Tibial artery (tissue), 4 donors: ENCODE results near the gene SRSF9.

ENCODE experiments used
- DNase-seq, 2 donors: peaks; one replicate each; pipeline ENCODE4 v3.0.0-alpha.2; 2019
- H3K27ac ChIP-seq, 2 donors: fragments of 200-600 bp; sonication (generic) in 1 of 2; 1 replicate in 1 of 2; 2 replicates in 1 of 2; pipeline ENCODE4 v1.5.1; 2018 to 2019; ENCODE audit warnings: mild to moderate bottlenecking in 1 of 2
- H3K27me3 ChIP-seq, 2 donors: fragments of 200-600 bp; sonication (generic) in 1 of 2; one replicate each; pipeline versions ENCODE4 v1.5.1 to v1.6.0; 2016 to 2019
- H3K36me3 ChIP-seq, 3 donors: fragments of 200-600 bp; sonication (generic) in 2 of 3; one replicate each; pipeline ENCODE4 v1.5.1; 2016 to 2019; ENCODE audit warnings: mild to moderate bottlenecking in 2 of 3
- H3K4me1 ChIP-seq, 4 donors: fragments of 200-600 bp; sonication (generic) in 2 of 4; 1 replicate in 3 of 4; 2 replicates in 1 of 4; pipeline ENCODE4 v1.5.1; 2016 to 2019
- H3K4me3 ChIP-seq, 2 donors: fragments of 200-600 bp; sonication (generic) in 1 of 2; 1 replicate in 1 of 2; 2 replicates in 1 of 2; pipeline ENCODE4 v1.5.1; 2018 to 2019; ENCODE audit warnings: mild to moderate bottlenecking in 2 of 2
- H3K9me3 ChIP-seq, 3 donors: fragments of 200-600 bp; sonication (generic) in 1 of 3; one replicate each; pipeline ENCODE4 v1.5.1; 2016 to 2019
- intact Hi-C: fragments of 100-400 bp; cut with DNase I; formaldehyde crosslinking; loops from one replicate; pipeline ENCODE4 v1.15.0; 2023; ENCODE audit warnings: low total_unique reads
- TF ChIP-seq, protein P1 (sequence below), 2 experiments: fragments of 200-600 bp in 1 of 2; fragments of 450-650 bp in 1 of 2; IDR thresholded peaks; one replicate each; pipeline ENCODE4 v1.5.1; 2017 to 2019; ENCODE audit warnings: antibody characterized with exemption in 2 of 2, mild to moderate bottlenecking in 1 of 2, moderate library complexity in 1 of 2

SRSF9 gene

DNA sequence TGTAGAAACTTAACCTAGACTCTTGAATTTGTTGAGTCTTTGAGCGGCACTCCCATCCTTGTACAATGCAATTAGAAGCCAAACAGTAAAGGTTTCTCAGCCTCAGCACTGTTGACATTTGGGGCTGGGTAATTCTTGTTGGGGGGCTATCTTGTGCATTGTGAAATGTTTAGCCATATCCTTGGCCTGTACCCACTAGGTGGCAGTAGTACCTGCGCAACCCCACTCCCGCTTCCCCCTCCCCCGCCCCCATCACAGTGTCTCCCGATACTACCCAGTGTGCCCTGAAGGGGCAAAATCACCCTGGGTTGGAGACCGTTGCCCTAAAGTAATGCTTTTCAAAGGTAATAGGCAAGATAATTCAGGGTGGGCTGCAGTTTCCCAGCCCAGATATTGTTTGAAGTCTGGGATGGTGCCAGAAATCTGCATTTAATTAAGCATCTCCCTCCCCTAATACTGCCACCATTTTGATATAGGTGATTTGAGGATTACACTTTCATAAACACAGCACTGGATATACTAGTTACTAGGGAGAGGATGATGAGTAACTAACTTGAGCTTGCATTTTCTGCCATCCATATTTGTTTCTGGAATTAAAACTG is 29.8 kb downstream of the SRSF9 start:
- DNase-seq = no peak
- no peaks in the 10 kb centered on the region for H3K27me3 ChIP-seq
- no peaks in the 10 kb centered on the region for H3K9me3 ChIP-seq
- intact Hi-C loops = no loop called here
- H3K27ac ChIP-seq = no peak overlapping the region
- peaks cover 20 to 47% (median 26%) of the 10 kb centered on the region in 3 donors for H3K36me3 ChIP-seq
- TF ChIP-seq, protein P1, sequence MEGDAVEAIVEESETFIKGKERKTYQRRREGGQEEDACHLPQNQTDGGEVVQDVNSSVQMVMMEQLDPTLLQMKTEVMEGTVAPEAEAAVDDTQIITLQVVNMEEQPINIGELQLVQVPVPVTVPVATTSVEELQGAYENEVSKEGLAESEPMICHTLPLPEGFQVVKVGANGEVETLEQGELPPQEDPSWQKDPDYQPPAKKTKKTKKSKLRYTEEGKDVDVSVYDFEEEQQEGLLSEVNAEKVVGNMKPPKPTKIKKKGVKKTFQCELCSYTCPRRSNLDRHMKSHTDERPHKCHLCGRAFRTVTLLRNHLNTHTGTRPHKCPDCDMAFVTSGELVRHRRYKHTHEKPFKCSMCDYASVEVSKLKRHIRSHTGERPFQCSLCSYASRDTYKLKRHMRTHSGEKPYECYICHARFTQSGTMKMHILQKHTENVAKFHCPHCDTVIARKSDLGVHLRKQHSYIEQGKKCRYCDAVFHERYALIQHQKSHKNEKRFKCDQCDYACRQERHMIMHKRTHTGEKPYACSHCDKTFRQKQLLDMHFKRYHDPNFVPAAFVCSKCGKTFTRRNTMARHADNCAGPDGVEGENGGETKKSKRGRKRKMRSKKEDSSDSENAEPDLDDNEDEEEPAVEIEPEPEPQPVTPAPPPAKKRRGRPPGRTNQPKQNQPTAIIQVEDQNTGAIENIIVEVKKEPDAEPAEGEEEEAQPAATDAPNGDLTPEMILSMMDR (IDR thresholded peaks at IDR 0.05) = peak; percentile 21 to 52
- H3K4me1 ChIP-seq = peaks cover 0 to 19% (median 14%) of the 10 kb centered on the region in 4 donors
- no peak overlapping the region for H3K4me3 ChIP-seq

DNA sequence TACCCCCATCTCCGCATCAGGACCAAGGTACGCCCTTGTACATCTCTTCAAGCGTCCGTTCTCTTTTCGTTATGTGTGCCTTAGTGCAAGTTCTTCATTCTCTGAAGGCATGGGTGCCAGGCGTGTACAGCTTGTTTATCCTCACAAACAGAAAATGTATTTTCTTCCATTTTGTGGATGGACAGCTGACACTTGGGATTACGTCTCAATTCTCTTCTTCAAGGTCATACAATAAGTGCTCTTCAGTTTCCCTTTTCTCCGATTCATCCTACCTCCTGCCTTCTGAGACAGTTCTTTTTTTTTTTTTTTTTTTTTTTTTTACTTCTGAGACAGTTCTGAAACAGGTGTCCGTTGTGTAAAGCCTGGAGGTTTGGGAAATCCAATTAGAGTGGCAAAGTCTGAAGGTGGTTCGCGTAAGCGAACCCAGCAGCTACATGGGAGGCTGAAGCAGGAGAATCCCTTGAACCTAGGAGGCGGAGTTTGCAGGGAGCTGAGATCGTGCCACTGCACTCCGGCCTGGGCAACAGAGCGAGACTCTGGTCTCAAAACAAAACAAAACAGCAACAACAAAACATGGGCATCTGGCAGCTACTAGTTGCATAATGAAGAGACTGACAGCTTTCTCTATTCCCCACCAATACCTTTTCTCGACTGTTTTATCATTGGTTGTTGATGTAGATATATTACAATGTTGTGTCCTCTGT is 30.9 kb downstream of the SRSF9 start:
- peaks cover 9 to 37% (median 26%) of the 10 kb centered on the region in 3 donors for H3K36me3 ChIP-seq
- peak overlapping the region; percentile 62 to 91 for H3K4me3 ChIP-seq
- TF ChIP-seq, protein P1 (IDR thresholded peaks at IDR 0.05) = no peak
- no peaks in the 10 kb centered on the region for H3K9me3 ChIP-seq
- H3K4me1 ChIP-seq = peaks cover 0 to 19% (median 14%) of the 10 kb centered on the region in 4 donors
- peak overlapping the region; percentile 81 to 88 for H3K27ac ChIP-seq
- DNase-seq = no peak
- peaks cover 0 to 7% of the 10 kb centered on the region in 2 donors for H3K27me3 ChIP-seq
- intact Hi-C loops = no loop called here

DNA sequence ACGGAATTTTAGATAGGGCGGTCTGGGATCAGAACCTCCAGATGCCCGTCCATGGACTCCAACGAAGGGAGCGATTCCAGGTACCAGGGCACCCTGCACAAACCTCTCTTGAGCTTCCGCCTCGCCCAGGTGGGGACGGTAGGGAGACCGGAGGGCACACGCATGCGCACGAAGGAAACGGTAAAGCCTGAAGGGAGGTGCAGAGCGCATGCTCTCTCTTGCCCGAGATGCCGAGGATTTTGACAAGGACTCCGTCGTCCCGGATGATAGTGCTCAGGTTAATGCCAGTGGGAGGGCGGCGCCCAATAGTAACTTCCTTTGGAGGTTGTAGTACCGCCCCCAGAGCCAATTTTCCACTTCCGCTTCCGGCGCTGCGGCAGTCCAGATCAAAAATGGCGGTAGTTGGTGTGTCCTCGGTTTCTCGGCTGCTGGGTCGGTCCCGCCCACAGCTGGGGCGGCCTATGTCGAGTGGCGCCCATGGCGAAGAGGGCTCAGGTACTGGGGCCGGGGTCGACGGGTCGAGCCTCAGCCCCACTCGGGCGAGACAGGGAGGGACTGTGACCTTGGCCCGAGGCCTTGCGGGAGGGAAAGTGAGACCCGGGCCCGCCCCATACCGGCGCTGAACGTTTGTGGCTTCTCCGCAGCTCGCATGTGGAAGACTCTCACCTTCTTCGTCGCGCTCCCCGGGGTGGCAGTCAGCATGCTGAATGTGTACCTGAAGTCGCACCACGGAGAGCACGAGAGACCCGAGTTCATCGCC is 31.6 kb downstream of the SRSF9 start, which contains the start of gene COX6A1:
Gene COX6A1, plus strand, starts transcription at position 379 of the 760 bp plus-strand sequence. Its CDS starts 14 bp downstream, at position 393.
- peak; percentile 93 to 94 for DNase-seq
- H3K36me3 ChIP-seq = peaks cover 2 to 30% (median 19%) of the 10 kb centered on the region in 3 donors
- H3K27me3 ChIP-seq = peaks cover 0 to 12% of the 10 kb centered on the region in 2 donors
- TF ChIP-seq, protein P1 (IDR thresholded peaks at IDR 0.05) = no peak
- peak within 1 kb of the TSS; percentile 62 to 91 for H3K4me3 ChIP-seq
- peaks cover 0 to 19% (median 14%) of the 10 kb centered on the region in 4 donors for H3K4me1 ChIP-seq
- no peaks in the 10 kb centered on the region for H3K9me3 ChIP-seq
- peak within 1 kb of the TSS; percentile 81 to 88 for H3K27ac ChIP-seq
- intact Hi-C loops = no loop called here

DNA sequence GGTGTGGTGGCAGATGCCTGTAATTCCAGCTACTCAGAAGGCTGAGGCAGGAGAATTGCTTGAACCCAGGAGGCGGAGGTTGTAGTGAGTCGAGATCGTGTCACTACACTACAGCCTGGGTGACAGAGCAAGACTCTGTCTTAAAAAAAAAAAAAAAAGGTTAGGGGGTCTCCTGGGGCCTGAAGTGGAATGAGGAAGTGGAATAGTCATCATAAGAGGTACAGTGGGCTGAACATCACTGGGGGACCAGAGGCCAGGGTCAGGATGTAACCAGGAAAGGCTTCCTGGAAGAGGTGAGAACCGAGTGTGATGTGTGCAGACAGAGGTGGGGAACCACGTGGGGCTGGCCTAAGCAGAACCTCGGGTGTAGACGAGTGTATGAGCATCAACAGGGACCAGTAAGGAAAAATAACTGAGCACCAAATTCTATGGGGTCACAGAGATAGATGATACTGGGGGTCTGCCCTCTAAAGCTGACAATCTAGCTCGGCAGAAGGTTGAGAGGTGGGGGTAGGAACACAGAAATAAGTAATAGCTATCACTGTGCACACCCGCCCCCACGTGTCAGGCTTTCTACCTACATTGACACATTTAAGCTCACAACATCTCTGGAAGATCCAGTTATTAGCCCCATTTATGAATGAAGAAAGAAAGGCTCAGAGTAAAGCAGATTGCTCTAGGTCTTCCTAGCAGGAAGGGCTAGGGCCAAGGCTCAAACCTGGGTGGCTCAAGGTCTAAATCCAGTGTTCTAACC is 36.6 kb downstream of the SRSF9 start:
- Histone ChIP-seq H3K4me3 (no peak overlapping the region), H3K4me1 (peaks cover 0 to 3% (median 1%) of the 10 kb centered on the region in 4 donors), H3K9me3 (no peaks in the 10 kb centered on the region), H3K36me3 (no peaks in the 10 kb centered on the region), H3K27me3 (peaks cover 0 to 35% of the 10 kb centered on the region in 2 donors), H3K27ac (no peak overlapping the region)
- intact Hi-C loops = loop anchor here (5.0 kb wide), 1 partner anchor 76 kb away; no protein-coding TSS in a partner anchor
- TF ChIP-seq, protein P1 (IDR thresholded peaks at IDR 0.05) = no peak
- DNase-seq = no peak

DNA sequence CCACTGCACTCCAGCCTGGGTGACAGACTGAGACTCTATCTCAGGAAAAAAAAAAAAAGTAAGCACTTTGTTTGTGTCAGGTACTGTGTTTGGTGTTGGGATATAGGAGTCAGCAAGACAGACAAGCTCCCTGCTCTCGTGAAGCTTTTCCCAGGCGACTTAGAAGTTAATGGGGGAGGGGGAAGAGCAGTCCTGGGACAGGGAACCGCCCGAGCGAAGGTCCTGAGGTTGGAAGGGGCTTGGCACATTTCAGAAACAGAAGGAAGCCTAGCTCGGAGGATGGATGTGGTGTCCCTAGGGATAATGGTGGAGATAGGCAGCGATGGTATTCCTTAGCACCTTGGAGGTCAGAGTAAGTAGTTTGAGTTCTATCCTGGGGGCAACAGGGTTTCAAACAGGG is 40.2 kb downstream of the SRSF9 start:
- no peak for DNase-seq
- Histone ChIP-seq H3K27ac (no peak overlapping the region), H3K9me3 (no peaks in the 10 kb centered on the region), H3K4me1 (no peaks in the 10 kb centered on the region), H3K4me3 (no peak overlapping the region), H3K27me3 (peaks cover 0 to 36% of the 10 kb centered on the region in 2 donors), H3K36me3 (no peaks in the 10 kb centered on the region)
- TF ChIP-seq, protein P1 (IDR thresholded peaks at IDR 0.05) = no peak
- intact Hi-C loops = no loop called here
